Measurements from ENCODE around the gene ASH1L.

The ASH1L gene

DNA sequence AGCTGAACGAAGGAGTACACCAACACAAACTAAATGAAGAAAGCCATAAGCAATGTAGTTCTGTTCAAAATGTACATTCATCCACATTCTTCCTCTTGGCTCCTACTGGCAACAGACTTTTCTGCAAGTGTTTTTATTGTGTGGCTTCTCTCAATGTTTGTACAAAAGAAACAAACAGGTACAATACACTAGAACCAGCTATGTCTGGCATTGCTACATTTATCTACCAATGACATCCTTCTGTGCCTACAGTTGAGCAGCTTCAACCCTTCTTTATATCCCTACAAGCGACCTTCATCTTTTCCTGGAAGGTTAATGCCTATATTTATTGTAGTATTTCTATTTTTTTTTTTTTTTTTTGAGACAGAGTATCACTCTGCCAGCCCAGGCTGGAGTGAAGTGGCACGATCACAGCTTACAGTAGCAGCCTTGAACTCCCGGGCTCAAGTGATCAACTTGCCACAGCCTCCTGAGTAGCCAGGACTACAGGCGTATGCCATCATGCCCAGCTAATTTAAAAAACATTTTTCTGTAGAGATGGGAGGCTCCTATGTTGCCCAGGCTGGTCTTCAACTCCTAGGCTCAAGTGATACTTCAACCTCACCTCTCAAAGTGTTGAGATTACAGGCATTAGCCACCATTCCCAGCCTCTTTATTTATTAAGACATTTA lies 89.3 kb downstream of the ASH1L start:
- Histone ChIP-seq H3K4me3 (ENCODE audit: low read depth, low read length) (no peak overlapping the region), H3K27ac (no peak overlapping the region; the same call in 1 of the 2 replicates)

DNA sequence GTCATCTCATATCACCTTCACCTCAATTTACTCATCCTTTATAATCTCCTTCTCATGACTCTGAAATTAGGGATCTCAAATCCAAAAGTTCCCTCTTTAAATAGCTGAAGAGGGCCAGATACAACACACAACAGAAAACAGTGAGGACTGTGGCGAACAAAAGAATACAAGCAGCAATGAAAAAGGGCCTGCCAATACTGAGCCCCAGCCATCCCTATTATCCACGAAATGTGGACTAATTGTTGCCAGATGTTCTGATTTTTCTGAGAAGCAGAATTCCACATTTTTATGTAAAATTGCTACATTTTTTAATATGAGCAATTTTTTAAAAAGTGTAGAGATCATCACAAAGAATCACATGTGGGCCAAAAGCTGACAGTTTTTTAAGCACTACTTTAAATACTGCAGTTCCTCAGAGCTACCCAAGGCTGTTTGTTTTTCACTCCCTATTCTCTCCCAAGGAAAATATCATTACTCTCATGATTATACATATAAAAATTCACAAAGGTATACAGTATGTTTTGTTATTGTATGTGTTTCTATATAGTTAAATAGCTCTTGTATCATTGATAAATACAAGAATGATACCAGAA lies 90.0 kb downstream of the ASH1L start:
- no peak for DNase-seq
- TF ChIP-seq, protein P1, sequence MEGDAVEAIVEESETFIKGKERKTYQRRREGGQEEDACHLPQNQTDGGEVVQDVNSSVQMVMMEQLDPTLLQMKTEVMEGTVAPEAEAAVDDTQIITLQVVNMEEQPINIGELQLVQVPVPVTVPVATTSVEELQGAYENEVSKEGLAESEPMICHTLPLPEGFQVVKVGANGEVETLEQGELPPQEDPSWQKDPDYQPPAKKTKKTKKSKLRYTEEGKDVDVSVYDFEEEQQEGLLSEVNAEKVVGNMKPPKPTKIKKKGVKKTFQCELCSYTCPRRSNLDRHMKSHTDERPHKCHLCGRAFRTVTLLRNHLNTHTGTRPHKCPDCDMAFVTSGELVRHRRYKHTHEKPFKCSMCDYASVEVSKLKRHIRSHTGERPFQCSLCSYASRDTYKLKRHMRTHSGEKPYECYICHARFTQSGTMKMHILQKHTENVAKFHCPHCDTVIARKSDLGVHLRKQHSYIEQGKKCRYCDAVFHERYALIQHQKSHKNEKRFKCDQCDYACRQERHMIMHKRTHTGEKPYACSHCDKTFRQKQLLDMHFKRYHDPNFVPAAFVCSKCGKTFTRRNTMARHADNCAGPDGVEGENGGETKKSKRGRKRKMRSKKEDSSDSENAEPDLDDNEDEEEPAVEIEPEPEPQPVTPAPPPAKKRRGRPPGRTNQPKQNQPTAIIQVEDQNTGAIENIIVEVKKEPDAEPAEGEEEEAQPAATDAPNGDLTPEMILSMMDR (IDR thresholded peaks at IDR 0.05; ENCODE audit: low read depth, low read length): no peak
- Histone ChIP-seq H3K36me3 (peaks cover 40% of the 10 kb centered on the region), H3K27me3 (ENCODE audit: insufficient read depth, low read depth, severe bottlenecking) (no peaks in the 10 kb centered on the region), H3K9me3 (ENCODE audit: severe bottlenecking) (peaks cover 13% of the 10 kb centered on the region), H3K4me3 (ENCODE audit: low read depth, low read length) (no peak overlapping the region), H3K27ac (no peak overlapping the region)

More for the DNA sequence above, 89.3 kb downstream of the ASH1L start:
- no peak for DNase-seq
- H3K36me3 ChIP-seq: peaks cover 46% of the 10 kb centered on the region
- TF ChIP-seq, protein P1 (IDR thresholded peaks at IDR 0.05; ENCODE audit: low read depth, low read length): no peak
- H3K9me3 ChIP-seq (ENCODE audit: severe bottlenecking): peaks cover 13% of the 10 kb centered on the region
- no peaks in the 10 kb centered on the region for H3K27me3 ChIP-seq (ENCODE audit: insufficient read depth, low read depth, severe bottlenecking)

DNA sequence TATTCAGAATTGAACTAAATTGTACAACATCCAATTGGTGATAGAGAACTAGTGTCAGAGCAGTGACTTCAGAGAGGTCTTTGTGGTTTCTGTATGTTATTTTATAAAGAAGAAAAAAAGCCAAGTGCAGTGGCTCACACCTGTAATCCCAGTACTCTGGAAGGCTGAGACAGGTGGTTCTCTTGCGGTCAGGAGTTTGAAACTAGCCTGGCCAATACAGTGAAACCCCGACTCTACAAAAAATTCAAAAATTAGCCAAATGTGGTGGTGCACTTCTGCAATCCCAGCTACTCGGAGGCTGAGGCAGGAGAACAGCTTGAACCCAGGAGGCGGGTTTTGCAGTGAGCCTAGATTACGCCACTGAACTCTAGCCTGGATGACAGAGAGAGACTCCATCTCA lies 90.7 kb downstream of the ASH1L start:
- TF ChIP-seq, protein P1 (IDR thresholded peaks at IDR 0.05; ENCODE audit: low read depth, low read length): no peak
- no peak overlapping the region for H3K27ac ChIP-seq
- no peak for DNase-seq
- no peak overlapping the region for H3K4me3 ChIP-seq (ENCODE audit: low read depth, low read length)
- peaks cover 38% of the 10 kb centered on the region for H3K36me3 ChIP-seq
- no peaks in the 10 kb centered on the region for H3K27me3 ChIP-seq (ENCODE audit: insufficient read depth, low read depth, severe bottlenecking)
- peaks cover 13% of the 10 kb centered on the region for H3K9me3 ChIP-seq (ENCODE audit: severe bottlenecking)

DNA sequence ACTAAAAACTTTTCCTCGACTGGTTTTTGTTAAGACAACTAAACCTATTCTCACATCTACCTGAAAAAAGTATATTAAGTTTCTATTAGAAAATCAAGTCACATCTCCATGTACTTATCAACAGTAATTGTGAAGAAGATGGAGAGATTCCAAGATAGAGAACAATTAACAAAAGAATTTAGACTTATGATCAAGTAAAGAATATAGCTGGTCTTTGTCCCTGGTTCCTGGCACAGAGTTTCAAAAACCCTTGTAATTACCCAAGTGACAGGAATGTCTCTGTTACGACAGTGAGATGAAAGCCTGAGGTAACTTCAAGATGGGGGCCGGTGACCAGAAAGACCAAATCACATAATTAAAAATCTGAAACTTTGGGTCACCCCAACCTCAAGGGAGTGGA lies 91.6 kb downstream of the ASH1L start:
- no peaks in the 10 kb centered on the region for H3K27me3 ChIP-seq (ENCODE audit: insufficient read depth, low read depth, severe bottlenecking)
- H3K9me3 ChIP-seq (ENCODE audit: severe bottlenecking): peaks cover 13% of the 10 kb centered on the region
- no peak for DNase-seq
- H3K27ac ChIP-seq: no peak overlapping the region
- TF ChIP-seq, protein P1 (IDR thresholded peaks at IDR 0.05; ENCODE audit: low read depth, low read length): no peak
- peaks cover 34% of the 10 kb centered on the region for H3K36me3 ChIP-seq
- H3K4me3 ChIP-seq (ENCODE audit: low read depth, low read length): no peak overlapping the region

DNA sequence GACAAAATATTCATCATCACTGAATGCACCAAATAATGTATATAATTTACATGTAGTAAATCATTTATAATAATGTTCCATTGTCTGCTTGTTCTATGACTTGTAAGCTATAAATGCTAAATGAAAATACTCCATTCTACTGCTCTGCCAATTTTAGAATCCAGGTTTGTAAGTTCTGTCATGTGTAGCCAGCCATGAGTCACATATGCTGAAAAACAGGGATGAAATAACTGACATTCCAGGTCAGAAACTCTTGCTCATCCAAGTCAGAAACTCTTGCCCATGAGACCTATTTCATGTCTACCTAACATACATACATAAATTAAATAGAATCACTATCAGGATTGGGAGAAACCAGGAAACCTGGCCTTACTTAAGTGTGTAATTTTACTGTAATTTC lies 95.6 kb downstream of the ASH1L start:
- TF ChIP-seq, protein P1 (IDR thresholded peaks at IDR 0.05; ENCODE audit: low read depth, low read length): no peak
- Histone ChIP-seq H3K4me3 (ENCODE audit: low read depth, low read length) (no peak overlapping the region), H3K27ac (no peak overlapping the region)

More for the DNA sequence above, 95.6 kb downstream of the ASH1L start:
- DNase-seq: no peak
- Histone ChIP-seq H3K36me3 (peaks cover 18% of the 10 kb centered on the region), H3K27me3 (ENCODE audit: insufficient read depth, low read depth, severe bottlenecking) (no peaks in the 10 kb centered on the region), H3K9me3 (ENCODE audit: severe bottlenecking) (peaks cover 10% of the 10 kb centered on the region)
